Karpas-422 (cell line): ENCODE data around the gene UBA6. TPM values are rescaled to one million over a fixed set of nuclear protein-coding genes. Genes with fewer than 3 reads are reported as not detected.
A peak's percentile ranks its signal among the peaks of the same experiment; 100 is the strongest.

Experiments
- DNase-seq: peaks from one replicate; pipeline ENCODE4 v3.0.0-alpha.2; 2015
- H2AFZ ChIP-seq: fragments of 200-600 bp; sonication (generic); 2 replicates; pipeline ENCODE4 v1.6.1; 2014; ENCODE audit warnings: antibody characterized with exemption, low read length, mixed read lengths
- H3K27ac ChIP-seq: fragments of 200-600 bp; sonication (generic); 2 replicates; pipeline ENCODE4 v1.5.1; 2014; ENCODE audit warnings: mild to moderate bottlenecking, low read length, moderate library complexity
- H3K27me3 ChIP-seq: fragments of 200-600 bp; sonication (generic); 2 replicates; pipeline ENCODE4 v1.6.1; 2014; ENCODE audit warnings: low read length, mixed read lengths
- H3K36me3 ChIP-seq: fragments of 200-600 bp; sonication (generic); 2 replicates; pipeline ENCODE4 v1.6.1; 2014; ENCODE audit warnings: low read length, mixed read lengths; ENCODE audit not compliant: insufficient read depth
- H3K4me1 ChIP-seq: fragments of 200-600 bp; sonication (generic); 2 replicates; pipeline ENCODE4 v1.6.1; 2014; ENCODE audit warnings: mild to moderate bottlenecking, low read length, mixed read lengths
- H3K4me2 ChIP-seq: fragments of 200-600 bp; sonication (generic); 2 replicates; pipeline ENCODE4 v1.6.1; 2014; ENCODE audit warnings: low read length, low read depth, mild to moderate bottlenecking; ENCODE audit not compliant: poor library complexity, severe bottlenecking
- H3K4me3 ChIP-seq: fragments of 200-600 bp; sonication (generic); 2 replicates; pipeline ENCODE4 v1.5.1; 2014; ENCODE audit warnings: mild to moderate bottlenecking, antibody characterized with exemption, low read length, mixed read lengths
- H3K79me2 ChIP-seq: fragments of 200-600 bp; sonication (generic); 2 replicates; pipeline ENCODE4 v1.6.1; 2014; ENCODE audit warnings: mild to moderate bottlenecking, low read length, mixed read lengths
- H3K9ac ChIP-seq: fragments of 200-600 bp; sonication (generic); 2 replicates; pipeline ENCODE4 v1.6.0; 2014; ENCODE audit warnings: low read length
- H3K9me2 ChIP-seq: fragments of 200-600 bp; sonication (generic), shearing (Covaris generic); replicated peaks from 2 replicates; pipeline ENCODE4 v1.6.0; 2014; ENCODE audit warnings: mild to moderate bottlenecking, low read length, moderate library complexity; ENCODE audit not compliant: insufficient read depth
- H3K9me3 ChIP-seq: fragments of 300-700, 200-600 bp; sonication (generic); 2 replicates; pipeline ENCODE4 v1.6.1; 2014; ENCODE audit warnings: low read length, mixed read lengths
- H4K20me1 ChIP-seq: fragments of 200-600 bp; sonication (generic); 2 replicates; pipeline ENCODE4 v1.6.1; 2014; ENCODE audit warnings: mild to moderate bottlenecking, antibody characterized with exemption, low read length, low read depth; ENCODE audit not compliant: insufficient read depth
- total RNA-seq: library from RNA; depleted of rRNA; stranded (reverse); fragments of >200 nt; shearing (Covaris generic); gene quantifications from 2 replicates; pipeline ENCODE4 v1.2.3, GENCODE V29; 2014; ENCODE audit warnings: low replicate concordance

UBA6 gene
- total RNA-seq, 1 experiment from 2014 or later = 77.9 TPM

- no peaks in the 10 kb centered on the region for H3K9me3 ChIP-seq
- H3K4me2 ChIP-seq = peak overlapping the region; percentile 84
- DNase-seq = no peak
- no peaks in the 10 kb centered on the region for H4K20me1 ChIP-seq
- peaks cover 57% of the 10 kb centered on the region for H3K4me1 ChIP-seq
- H3K27me3 ChIP-seq = no peaks in the 10 kb centered on the region
- H3K9ac ChIP-seq = peak overlapping the region; percentile 65; the same call in 1 of the 2 replicates
- peak overlapping the region; percentile 94 for H3K27ac ChIP-seq
- no peak overlapping the region for H2AFZ ChIP-seq
- H3K36me3 ChIP-seq = peaks cover 47% of the 10 kb centered on the region
- H3K4me3 ChIP-seq = peak overlapping the region; percentile 59; the same call in 1 of the 2 replicates
- peaks cover 39% of the 10 kb centered on the region for H3K79me2 ChIP-seq
- H3K9me2 ChIP-seq = no peaks in the 10 kb centered on the region
These were observed 124.4 kb downstream of the UBA6 start for GRCh38 chr4:67576538-67576937.

- Histone ChIP-seq H3K9me3 (no peaks in the 10 kb centered on the region), H3K27me3 (no peaks in the 10 kb centered on the region), H4K20me1 (no peaks in the 10 kb centered on the region), H2AFZ (peak overlapping the region; percentile 27; the same call in 1 of the 2 replicates), H3K9me2 (no peaks in the 10 kb centered on the region), H3K27ac (peak overlapping the region; percentile 94), H3K4me3 (peak overlapping the region; percentile 59), H3K4me2 (peak overlapping the region; percentile 84), H3K4me1 (peaks cover 61% of the 10 kb centered on the region), H3K79me2 (peaks cover 40% of the 10 kb centered on the region), H3K36me3 (peaks cover 46% of the 10 kb centered on the region), H3K9ac (peak overlapping the region; percentile 65)
- no peak for DNase-seq
These were observed 124.9 kb downstream of the UBA6 start for GRCh38 chr4:67576059-67576466.

GRCh38 chr4:67575232-67576058, 125.5 kb downstream of the UBA6 start:
- Histone ChIP-seq H3K4me2 (peak overlapping the region; percentile 84), H2AFZ (peak overlapping the region; percentile 27; the same call in 1 of the 2 replicates), H3K9me2 (no peaks in the 10 kb centered on the region), H3K36me3 (peaks cover 41% of the 10 kb centered on the region), H3K4me3 (peak overlapping the region; percentile 59), H3K4me1 (peaks cover 66% of the 10 kb centered on the region), H4K20me1 (no peaks in the 10 kb centered on the region), H3K27ac (peak overlapping the region; percentile 94), H3K27me3 (no peaks in the 10 kb centered on the region), H3K79me2 (peaks cover 40% of the 10 kb centered on the region), H3K9ac (peak overlapping the region; percentile 65), H3K9me3 (no peaks in the 10 kb centered on the region)
- DNase-seq = peak; percentile 90

GRCh38 chr4:67573193-67573592, 127.8 kb downstream of the UBA6 start:
- peak overlapping the region; percentile 6 for H3K9ac ChIP-seq
- H3K4me3 ChIP-seq = no peak overlapping the region
- peaks cover 72% of the 10 kb centered on the region for H3K4me1 ChIP-seq
- no peak overlapping the region; the same call in 1 of the 2 replicates for H2AFZ ChIP-seq
- H3K79me2 ChIP-seq = peaks cover 49% of the 10 kb centered on the region
- H3K27ac ChIP-seq = peak overlapping the region; percentile 94
- H3K36me3 ChIP-seq = peaks cover 24% of the 10 kb centered on the region
- H3K9me3 ChIP-seq = no peaks in the 10 kb centered on the region
- no peaks in the 10 kb centered on the region for H3K27me3 ChIP-seq
- H3K4me2 ChIP-seq = peak overlapping the region; percentile 84
- no peak for DNase-seq
- H3K9me2 ChIP-seq = no peaks in the 10 kb centered on the region
- no peaks in the 10 kb centered on the region for H4K20me1 ChIP-seq

GRCh38 chr4:67571975-67572374, 129.0 kb downstream of the UBA6 start:
- Histone ChIP-seq H3K4me1 (peaks cover 82% of the 10 kb centered on the region), H3K4me2 (peak overlapping the region; percentile 84), H2AFZ (no peak overlapping the region), H3K4me3 (no peak overlapping the region), H3K27ac (peak overlapping the region; percentile 94), H3K9me3 (no peaks in the 10 kb centered on the region), H3K36me3 (peaks cover 15% of the 10 kb centered on the region; the same call in 1 of the 2 replicates), H3K79me2 (peaks cover 56% of the 10 kb centered on the region), H4K20me1 (no peaks in the 10 kb centered on the region), H3K9ac (no peak overlapping the region; the same call in 1 of the 2 replicates), H3K9me2 (no peaks in the 10 kb centered on the region), H3K27me3 (no peaks in the 10 kb centered on the region)
- peak; percentile 63 for DNase-seq

GRCh38 chr4:67570537-67570936, 130.4 kb downstream of the UBA6 start:
- Histone ChIP-seq H3K27me3 (no peaks in the 10 kb centered on the region), H3K4me1 (peaks cover 80% of the 10 kb centered on the region)

GRCh38 chr4:67568820-67569219, 132.1 kb downstream of the UBA6 start:
- Histone ChIP-seq H3K36me3 (peaks cover 5% of the 10 kb centered on the region; the same call in 1 of the 2 replicates), H3K9me3 (no peaks in the 10 kb centered on the region), H3K79me2 (peaks cover 76% of the 10 kb centered on the region), H3K4me2 (no peak overlapping the region), H3K9ac (no peak overlapping the region), H3K4me1 (peaks cover 80% of the 10 kb centered on the region), H3K4me3 (no peak overlapping the region), H3K27me3 (no peaks in the 10 kb centered on the region), H3K9me2 (no peaks in the 10 kb centered on the region), H3K27ac (peak overlapping the region; percentile 58; the same call in 1 of the 2 replicates), H2AFZ (no peak overlapping the region), H4K20me1 (no peaks in the 10 kb centered on the region)
- no peak for DNase-seq

More at GRCh38 chr4:67570537-67570936, 130.4 kb downstream of the UBA6 start:
- Histone ChIP-seq H3K4me2 (no peak overlapping the region), H3K36me3 (peaks cover 5% of the 10 kb centered on the region; the same call in 1 of the 2 replicates), H2AFZ (no peak overlapping the region), H3K4me3 (no peak overlapping the region), H3K9me2 (no peaks in the 10 kb centered on the region), H3K9ac (no peak overlapping the region), H3K9me3 (no peaks in the 10 kb centered on the region), H3K27ac (no peak overlapping the region), H3K79me2 (peaks cover 65% of the 10 kb centered on the region), H4K20me1 (no peaks in the 10 kb centered on the region)
- no peak for DNase-seq

GRCh38 chr4:67566335-67566734, 134.6 kb downstream of the UBA6 start:
- Histone ChIP-seq H3K27me3 (no peaks in the 10 kb centered on the region), H3K9ac (no peak overlapping the region), H3K4me1 (peaks cover 70% of the 10 kb centered on the region)

More at GRCh38 chr4:67566335-67566734, 134.6 kb downstream of the UBA6 start:
- H3K27ac ChIP-seq = peak overlapping the region; percentile 58
- no peak overlapping the region for H3K4me3 ChIP-seq
- no peak overlapping the region for H2AFZ ChIP-seq
- no peaks in the 10 kb centered on the region for H3K9me2 ChIP-seq
- no peaks in the 10 kb centered on the region for H4K20me1 ChIP-seq
- peak overlapping the region; percentile 23 for H3K4me2 ChIP-seq
- H3K79me2 ChIP-seq = peaks cover 89% of the 10 kb centered on the region
- no peaks in the 10 kb centered on the region for H3K9me3 ChIP-seq
- DNase-seq = no peak
- peaks cover 4% of the 10 kb centered on the region; the same call in 1 of the 2 replicates for H3K36me3 ChIP-seq
